DMS79 (cell line): Measurements from ENCODE around the gene FMN1.
A peak's percentile ranks its signal among the peaks of the same experiment; 100 is the strongest.

Experiments
- DNase-seq: peaks from one replicate; lab custom pipeline; 2025; lab: John Stamatoyannopoulos, UW

The FMN1 gene

GRCh38 chr15:32927124-32927523 lies 267.4 kb downstream of the FMN1 start:
- DNase-seq = no peak

GRCh38 chr15:32923176-32923575 lies 271.3 kb downstream of the FMN1 start:
- DNase-seq = no peak

GRCh38 chr15:32922541-32922940 lies 272.0 kb downstream of the FMN1 start:
- DNase-seq = no peak

DNA sequence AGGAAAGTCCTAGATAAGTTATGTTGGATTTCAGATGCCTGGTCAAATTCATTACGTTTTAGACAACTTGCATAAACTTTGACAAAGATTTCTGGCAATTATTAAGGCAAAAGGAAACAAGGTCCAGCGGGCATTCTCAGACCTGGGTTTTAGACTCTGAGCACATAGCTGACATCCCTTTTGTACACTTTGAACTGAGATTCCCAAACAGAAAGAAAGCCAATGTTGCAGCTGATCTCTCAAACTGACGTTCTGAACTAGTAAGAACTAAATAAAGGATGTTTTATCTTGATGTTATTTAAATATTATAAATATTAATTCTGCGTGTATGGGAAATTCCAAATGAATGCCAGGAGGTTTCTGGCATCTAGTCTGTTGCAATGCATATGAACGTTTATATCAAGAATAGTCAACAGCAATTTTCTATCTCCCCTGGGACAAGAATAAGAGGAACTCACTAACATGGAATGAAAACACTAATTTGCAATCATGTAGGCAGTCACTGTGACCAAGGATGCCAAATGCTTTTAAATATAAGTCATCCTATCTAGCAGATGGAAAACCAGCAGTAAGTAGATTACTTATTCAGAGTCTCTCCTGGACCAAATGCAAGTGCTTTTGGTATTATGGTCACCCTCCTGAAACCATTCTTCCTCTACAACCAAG lies 274.6 kb downstream of the FMN1 start:
- DNase-seq = peak; percentile 72

DNA sequence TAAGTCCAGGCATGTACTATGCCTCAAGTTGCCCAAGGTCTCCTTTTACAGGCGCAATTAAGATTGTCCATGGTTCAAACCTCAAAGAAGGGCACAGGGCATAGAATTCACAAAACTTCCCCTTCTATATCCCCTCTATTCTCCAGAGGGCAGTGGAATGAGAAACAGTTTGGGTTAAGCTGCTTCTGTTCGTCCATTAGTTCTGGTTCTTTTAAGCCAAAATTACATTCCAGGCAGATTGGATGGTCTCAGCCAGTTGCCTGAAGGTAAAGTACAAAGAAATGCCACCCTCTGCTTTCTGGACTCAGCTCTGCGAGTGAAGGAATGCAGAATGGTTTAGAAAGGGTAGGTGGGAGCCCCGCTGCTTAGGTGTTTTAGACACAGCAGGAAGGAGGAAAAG lies 276.0 kb downstream of the FMN1 start:
- no peak for DNase-seq

GRCh38 chr15:32910839-32911238 lies 283.7 kb downstream of the FMN1 start:
- DNase-seq = no peak

- no peak for DNase-seq
Observed at GRCh38 chr15:32909431-32909830, 285.1 kb downstream of the FMN1 start.

- DNase-seq = no peak
Observed at GRCh38 chr15:32908872-32909271, 285.6 kb downstream of the FMN1 start.

GRCh38 chr15:32908135-32908801 lies 286.2 kb downstream of the FMN1 start:
- no peak for DNase-seq

GRCh38 chr15:32905481-32905880 lies 289.0 kb downstream of the FMN1 start:
- no peak for DNase-seq

- DNase-seq = no peak
Observed at GRCh38 chr15:32904448-32904847, 290.1 kb downstream of the FMN1 start.

- no peak for DNase-seq
Observed at GRCh38 chr15:32903591-32904290, 290.8 kb downstream of the FMN1 start.

GRCh38 chr15:32901995-32902394 lies 292.5 kb downstream of the FMN1 start:
- no peak for DNase-seq

- DNase-seq = no peak
Observed at GRCh38 chr15:32901192-32901591, 293.3 kb downstream of the FMN1 start.

GRCh38 chr15:32899126-32899596 lies 295.4 kb downstream of the FMN1 start:
- DNase-seq = no peak

DNA sequence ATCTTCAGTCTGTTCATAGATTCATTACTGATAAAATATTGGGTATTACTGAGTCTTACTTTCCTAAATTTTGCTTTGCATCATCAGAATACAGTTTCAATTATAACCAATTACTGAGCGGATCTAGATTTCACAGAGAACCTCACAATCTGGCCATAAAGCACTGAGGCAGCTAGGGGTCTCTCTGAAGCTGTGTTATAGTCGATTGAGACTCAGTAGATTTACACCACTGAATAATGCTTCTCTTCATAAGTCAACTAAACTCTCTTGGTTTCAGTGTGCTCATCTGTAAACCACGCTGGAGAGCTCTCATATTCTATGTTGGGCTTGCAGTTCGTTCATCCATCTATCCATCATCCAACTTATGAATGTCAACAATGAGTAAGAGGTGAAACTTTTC lies 296.1 kb downstream of the FMN1 start:
- DNase-seq = no peak

DNA sequence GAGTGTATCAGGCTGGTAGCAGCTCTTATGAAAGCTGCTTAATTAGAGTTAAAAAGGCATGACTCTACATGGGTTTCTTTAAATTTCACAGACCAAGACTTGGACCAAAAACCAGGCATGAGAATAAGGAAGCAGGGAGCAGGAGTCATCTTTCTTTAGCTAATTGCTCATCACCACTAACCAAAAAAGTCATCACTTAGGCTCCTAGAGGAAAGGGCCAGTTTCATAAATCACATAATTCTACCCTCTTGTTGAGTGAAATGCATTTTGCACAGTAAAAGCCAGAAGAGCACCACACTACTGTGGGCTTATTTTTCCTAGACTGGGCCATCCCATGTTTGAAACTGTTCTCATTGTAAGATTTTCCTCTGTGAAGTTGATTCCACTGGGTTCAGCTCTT lies 301.1 kb downstream of the FMN1 start:
- no peak for DNase-seq

DNA sequence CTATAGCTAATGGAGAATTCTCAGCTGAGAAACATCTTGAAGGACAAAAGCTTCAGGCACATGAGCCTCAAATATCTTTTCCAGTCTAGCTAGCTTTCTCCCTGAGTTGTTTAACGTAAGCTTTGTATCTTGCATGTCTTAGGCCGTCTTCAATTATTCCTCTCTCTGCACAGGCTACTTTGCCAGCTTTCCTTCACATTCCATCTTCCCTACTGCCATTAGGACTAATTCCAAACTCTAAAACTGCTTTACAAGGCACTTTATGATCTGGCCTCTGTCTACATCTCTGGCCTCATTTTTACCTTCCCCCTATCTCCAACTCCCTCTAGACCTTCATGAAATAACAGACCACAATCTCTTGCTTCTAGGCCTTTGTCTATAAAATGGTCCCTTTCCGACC lies 305.3 kb downstream of the FMN1 start:
- DNase-seq = no peak

DNA sequence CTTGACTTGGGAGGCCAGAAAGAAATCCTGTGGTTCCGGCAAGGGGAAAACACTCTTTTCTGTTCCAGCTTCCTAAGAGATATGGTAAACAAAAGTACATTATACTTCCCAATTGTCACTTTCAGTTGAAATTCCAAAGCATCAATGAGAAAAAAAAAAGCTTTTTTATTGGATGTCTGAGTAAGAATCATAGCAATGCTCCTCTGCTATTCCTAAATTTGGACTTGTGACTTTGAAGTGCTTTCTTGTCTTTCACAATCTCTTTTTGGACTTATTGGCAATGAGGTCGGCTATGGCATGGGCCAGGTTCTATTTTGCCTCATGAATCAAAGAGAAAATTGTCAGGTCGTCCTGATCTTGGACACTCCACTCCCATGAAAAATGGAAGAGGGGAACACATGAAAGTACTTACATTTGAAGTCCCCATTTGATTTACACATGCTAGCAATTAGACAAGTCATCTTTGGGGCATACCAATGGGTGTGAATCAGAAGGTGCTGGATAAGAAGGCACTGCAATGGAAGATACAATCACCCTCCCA lies 306.2 kb downstream of the FMN1 start:
- DNase-seq = no peak

DNA sequence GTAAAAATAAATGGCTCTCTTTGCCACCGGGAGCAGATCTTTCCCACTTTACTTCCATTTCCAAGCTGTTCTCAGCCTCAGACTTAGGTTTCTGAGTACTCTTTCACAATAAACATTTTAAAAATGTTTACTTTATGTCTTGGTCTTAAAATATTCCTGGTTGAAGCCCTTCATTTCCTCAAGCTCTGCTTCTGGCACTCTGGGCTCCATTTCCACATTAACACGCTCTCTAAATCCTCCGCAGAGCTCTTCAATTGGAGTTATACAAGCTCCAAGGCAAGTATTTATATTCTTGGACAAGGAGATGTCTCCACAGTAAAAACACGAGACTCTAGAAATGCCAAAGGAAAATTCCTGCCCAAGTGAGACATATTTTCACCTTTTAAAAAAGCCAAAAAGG lies 307.4 kb downstream of the FMN1 start:
- DNase-seq = no peak

DNA sequence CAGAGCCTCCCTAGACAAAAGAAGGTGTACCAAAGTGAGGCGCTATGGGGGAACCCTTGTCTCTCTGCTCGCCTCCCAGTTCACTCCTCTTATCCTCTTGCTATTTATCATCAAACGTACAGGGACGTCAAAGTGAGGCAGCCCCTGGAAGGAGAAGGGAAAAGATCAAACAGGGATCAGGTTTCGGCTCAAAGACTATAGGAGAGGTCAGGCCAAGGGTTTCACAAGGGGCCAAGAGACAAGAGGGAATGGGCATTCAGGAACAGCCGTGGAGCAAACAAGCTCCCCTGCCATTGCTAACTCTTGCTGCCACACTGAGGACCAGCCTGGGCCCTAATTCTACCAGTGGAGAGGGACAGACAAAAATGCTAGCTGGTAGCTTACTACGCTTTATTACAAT lies 308.1 kb downstream of the FMN1 start:
- no peak for DNase-seq

DNA sequence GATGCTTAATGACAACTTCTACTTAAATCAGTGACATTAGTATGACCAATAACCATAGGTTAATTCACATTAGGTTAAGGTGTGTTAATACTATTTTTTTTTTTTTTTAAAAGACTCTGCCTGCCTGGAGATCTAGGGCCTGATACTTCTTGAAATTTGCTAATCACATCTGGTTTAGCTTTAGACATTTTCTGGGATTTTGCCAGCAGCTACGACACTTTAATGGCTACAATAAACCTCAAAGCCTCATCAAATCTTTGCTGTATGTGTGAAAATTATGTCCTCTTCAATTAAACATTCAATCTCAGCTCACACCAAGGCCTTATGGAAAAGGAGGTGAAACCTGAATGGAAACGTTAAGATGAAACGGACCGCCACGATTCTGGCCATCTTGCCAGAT lies 308.8 kb downstream of the FMN1 start:
- DNase-seq = no peak

DNA sequence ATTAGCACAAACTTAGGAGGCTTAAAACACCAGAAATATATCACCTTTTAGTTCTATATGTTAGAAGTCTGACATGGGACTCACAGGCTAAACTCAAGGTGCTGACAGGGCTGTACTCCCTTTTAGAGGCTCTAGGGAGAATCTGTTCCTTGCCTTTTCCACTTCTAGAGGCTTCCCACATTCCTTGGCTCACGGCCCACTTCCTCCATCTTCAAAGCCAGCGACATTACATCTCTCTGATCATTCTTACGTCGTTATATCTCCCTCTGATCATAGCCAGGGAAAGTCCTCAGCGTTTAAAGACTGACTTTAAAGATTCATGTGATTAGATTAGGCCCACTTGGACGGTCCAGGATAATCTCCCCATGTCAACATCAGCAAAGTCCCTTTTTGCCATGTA lies 310.4 kb downstream of the FMN1 start:
- no peak for DNase-seq
